SK-N-SH treated with all-trans-retinoic acid at 6 μM for 48 hours (cell line): ENCODE data around the gene BACH2.

Source experiments
- BACH2 ChIP-seq: fragments of 250-450 bp; sonication (Bioruptor Pico); IDR thresholded peaks from 2 replicates; pipeline ENCODE4 v1.9.0; 2021; ENCODE audit warnings: mild to moderate bottlenecking, borderline replicate concordance
- CREB5 ChIP-seq: fragments of 250-450 bp; sonication (Bioruptor Pico); IDR thresholded peaks from 2 replicates; pipeline ENCODE4 v1.5.1; 2020; ENCODE audit warnings: low read depth, mild to moderate bottlenecking, moderate library complexity
- OSR1 ChIP-seq: fragments of 250-450 bp; sonication (Bioruptor Pico); IDR thresholded peaks from 2 replicates; pipeline ENCODE4 v1.8.0; 2022; ENCODE audit warnings: moderate library complexity, mild to moderate bottlenecking, inconsistent platforms
- PPARA ChIP-seq: fragments of 250-450 bp; sonication (Bioruptor Pico); IDR thresholded peaks from 2 replicates; pipeline ENCODE4 v1.5.0; 2020; ENCODE audit warnings: mild to moderate bottlenecking, borderline replicate concordance
- TCF4 ChIP-seq: fragments of 250-450 bp; sonication (Bioruptor Pico); IDR thresholded peaks from 2 replicates; pipeline ENCODE4 v1.8.0; 2021; ENCODE audit warnings: mild to moderate bottlenecking, moderate library complexity, borderline replicate concordance
- TOX ChIP-seq: fragments of 250-450 bp; sonication (Bioruptor Pico); IDR thresholded peaks from 2 replicates; pipeline ENCODE4 v1.8.0; 2021; ENCODE audit warnings: mild to moderate bottlenecking, moderate library complexity, borderline replicate concordance
- TSHZ2 ChIP-seq: fragments of 250-450 bp; sonication (Bioruptor Pico); IDR thresholded peaks from 2 replicates; pipeline ENCODE4 v1.5.0; 2020; ENCODE audit warnings: mild to moderate bottlenecking, moderate library complexity
- TF ChIP-seq, protein P1 (sequence below): fragments of 250-450 bp; sonication (Bioruptor Pico); IDR thresholded peaks from 2 replicates; pipeline ENCODE4 v1.8.0; 2020; ENCODE audit warnings: mild to moderate bottlenecking, moderate library complexity, borderline replicate concordance

DNA sequence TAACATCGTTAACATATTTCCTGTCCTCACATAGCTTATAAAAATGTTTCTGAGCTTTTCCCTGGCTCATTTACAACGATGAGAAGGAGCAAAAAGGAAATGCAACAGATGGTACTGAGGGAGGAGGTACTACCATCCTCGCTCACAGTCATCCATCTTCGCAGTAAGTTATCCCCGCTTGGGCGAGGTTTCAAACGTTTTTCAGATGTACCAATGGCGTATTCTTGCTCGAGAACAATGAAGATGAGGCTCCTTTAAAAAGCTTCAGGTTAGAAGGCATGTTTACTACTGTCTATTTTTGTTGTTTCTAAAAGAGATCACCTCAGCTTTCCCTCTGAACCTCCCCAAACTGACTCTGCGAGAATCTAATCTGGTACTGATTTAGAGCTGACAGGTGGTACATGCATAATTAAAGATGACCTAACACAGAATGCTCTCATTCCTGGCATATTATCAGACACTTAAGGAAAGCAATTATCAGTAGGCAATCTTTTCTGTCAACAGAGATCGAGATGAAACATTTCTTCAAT, 223.6 kb downstream of the BACH2 start:
- TF ChIP-seq BACH2 (CRISPR knock-in tag) (no peak), CREB5 (CRISPR knock-in tag) (no peak), OSR1 (no peak), TCF4 (CRISPR knock-in tag) (no peak), PPARA (CRISPR knock-in tag) (no peak), TOX (CRISPR knock-in tag) (no peak), TSHZ2 (CRISPR knock-in tag) (no peak)
- TF ChIP-seq, protein P1, sequence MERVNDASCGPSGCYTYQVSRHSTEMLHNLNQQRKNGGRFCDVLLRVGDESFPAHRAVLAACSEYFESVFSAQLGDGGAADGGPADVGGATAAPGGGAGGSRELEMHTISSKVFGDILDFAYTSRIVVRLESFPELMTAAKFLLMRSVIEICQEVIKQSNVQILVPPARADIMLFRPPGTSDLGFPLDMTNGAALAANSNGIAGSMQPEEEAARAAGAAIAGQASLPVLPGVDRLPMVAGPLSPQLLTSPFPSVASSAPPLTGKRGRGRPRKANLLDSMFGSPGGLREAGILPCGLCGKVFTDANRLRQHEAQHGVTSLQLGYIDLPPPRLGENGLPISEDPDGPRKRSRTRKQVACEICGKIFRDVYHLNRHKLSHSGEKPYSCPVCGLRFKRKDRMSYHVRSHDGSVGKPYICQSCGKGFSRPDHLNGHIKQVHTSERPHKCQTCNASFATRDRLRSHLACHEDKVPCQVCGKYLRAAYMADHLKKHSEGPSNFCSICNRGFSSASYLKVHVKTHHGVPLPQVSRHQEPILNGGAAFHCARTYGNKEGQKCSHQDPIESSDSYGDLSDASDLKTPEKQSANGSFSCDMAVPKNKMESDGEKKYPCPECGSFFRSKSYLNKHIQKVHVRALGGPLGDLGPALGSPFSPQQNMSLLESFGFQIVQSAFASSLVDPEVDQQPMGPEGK (CRISPR knock-in tag) = no peak
